DND-41 (cell line): ENCODE results near the gene PRF1.

ENCODE experiments used
- CTCF ChIP-seq: IDR thresholded peaks from 2 replicates; pipeline ENCODE4 v1.5.1; 2012; ENCODE audit warnings: borderline replicate concordance, low read length, moderate library complexity, mild to moderate bottlenecking; ENCODE audit not compliant: poor library complexity, severe bottlenecking; ENCODE audit errors: extremely low read depth
- EZH2 ChIP-seq: IDR thresholded peaks from 3 replicates; pipeline ENCODE4 v1.6.1; 2012; ENCODE audit warnings: borderline replicate concordance, low read depth, mild to moderate bottlenecking, moderate library complexity, low read length, inconsistent platforms; ENCODE audit not compliant: severe bottlenecking

GRCh38 chr10:70571636-70572439 lies 30.7 kb downstream of the PRF1 start:
- TF ChIP-seq CTCF: no peak
- no peak for TF ChIP-seq EZH2
